Activated effector memory CD4-positive, alpha-beta T cell treated with Interleukin-2 at 50 U/mL for 16 hours (primary cell): Measurements from ENCODE around the gene RNF187.
A peak's percentile ranks its signal among the peaks of the same experiment; 100 is the strongest.
"Not testable (repeated sequence)": the region's sequence is repeated elsewhere in the genome, so short reads cannot be mapped to it uniquely, and the experiment has no call there.

Experiments used
- DNase-seq: peaks from one replicate; pipeline ENCODE4 v3.0.0-alpha.2; 2020

Gene RNF187

DNA sequence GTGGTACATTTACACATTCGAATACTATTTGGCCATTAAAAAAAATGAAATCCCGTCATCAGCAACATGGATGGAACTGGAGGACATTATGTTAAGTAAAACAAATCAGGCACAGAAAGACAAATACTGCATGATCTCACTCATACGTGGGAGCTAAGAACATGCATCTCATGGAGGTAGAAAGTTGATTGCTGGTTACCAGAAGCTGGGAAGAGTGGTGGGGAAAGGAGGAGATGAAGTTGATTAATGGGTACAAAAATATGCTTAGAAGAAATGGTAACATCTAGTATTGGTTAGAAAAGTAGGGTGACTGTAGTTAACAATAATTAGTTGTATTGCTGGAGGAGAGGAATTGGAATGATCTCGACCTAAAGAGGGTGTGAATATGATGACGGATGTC, 24.6 kb upstream of the RNF187 start:
- no peak for DNase-seq

GRCh38 chr1:228463009-228463558, 24.1 kb upstream of the RNF187 start:
- no peak for DNase-seq

GRCh38 chr1:228463559-228464455, 23.4 kb upstream of the RNF187 start:
- DNase-seq: peak; percentile 42

- peak; percentile 83 for DNase-seq
These were observed 22.6 kb upstream of the RNF187 start for GRCh38 chr1:228464487-228464983.

DNA sequence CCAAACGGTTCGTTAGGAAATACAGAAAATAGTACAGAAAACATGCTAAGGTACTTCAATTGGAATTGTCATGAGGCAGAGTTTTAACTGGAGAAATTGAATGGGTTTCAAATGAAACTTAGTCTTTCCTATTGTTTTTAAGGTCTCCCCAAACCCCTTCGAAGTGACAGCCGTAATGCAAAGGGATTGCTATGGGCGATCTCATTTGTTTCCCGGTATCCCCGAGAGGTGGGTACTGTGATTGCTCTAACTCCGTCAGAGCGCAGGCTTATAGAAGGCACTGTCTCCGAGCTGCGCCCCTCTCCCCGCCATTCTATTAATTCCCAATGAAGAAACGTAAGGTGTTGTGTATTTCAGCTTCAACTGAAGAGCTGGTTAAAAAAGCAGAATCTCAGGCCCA, 22.0 kb upstream of the RNF187 start:
- DNase-seq: no peak

DNA sequence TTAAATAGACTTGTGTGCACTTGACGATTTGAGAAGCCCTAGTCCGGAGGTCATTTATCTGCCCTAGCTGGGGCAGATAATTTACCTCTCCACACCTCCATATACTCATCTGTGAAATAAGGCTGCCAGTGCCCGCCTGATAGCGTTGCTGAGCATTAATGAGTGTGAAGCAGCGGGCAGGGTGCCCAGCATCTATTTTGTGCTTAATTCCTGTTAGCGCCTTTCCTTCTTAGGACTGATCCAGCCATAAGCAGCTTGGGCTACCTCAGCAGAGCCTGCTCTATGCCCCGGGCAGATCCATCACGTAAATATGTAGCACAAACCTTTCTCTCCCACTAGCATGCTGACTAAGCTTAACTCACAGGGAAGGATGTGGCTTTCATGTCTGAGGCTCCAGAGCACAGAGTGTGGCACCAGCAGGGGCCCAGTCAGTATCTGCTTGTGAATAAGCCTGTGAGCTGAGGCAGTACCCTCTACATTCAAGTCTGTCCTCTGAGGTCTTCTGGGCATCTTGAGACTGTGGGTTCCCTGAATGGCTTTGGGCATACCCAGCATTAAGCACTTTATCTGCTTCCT, 21.5 kb upstream of the RNF187 start:
- no peak for DNase-seq

DNA sequence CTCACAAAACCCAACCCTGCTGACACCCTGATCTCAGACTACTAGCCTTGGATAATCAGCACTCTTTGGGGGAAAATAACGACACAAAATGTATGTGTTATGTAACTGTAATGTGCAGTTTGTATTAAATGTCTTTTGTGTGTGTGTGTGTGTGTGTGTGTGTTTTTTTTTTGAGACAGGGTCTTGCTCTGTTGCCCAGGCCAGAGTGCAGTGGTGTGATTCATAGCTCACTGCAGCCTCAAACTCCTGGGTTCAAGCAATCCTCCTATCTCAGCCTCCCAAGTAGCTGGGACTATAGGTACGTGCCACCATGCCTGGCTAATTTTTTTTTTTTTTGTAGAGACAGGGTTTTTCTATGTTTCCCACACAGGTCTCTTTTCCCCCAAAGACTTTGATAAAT, 19.0 kb upstream of the RNF187 start:
- not testable (repeated sequence) for DNase-seq

DNA sequence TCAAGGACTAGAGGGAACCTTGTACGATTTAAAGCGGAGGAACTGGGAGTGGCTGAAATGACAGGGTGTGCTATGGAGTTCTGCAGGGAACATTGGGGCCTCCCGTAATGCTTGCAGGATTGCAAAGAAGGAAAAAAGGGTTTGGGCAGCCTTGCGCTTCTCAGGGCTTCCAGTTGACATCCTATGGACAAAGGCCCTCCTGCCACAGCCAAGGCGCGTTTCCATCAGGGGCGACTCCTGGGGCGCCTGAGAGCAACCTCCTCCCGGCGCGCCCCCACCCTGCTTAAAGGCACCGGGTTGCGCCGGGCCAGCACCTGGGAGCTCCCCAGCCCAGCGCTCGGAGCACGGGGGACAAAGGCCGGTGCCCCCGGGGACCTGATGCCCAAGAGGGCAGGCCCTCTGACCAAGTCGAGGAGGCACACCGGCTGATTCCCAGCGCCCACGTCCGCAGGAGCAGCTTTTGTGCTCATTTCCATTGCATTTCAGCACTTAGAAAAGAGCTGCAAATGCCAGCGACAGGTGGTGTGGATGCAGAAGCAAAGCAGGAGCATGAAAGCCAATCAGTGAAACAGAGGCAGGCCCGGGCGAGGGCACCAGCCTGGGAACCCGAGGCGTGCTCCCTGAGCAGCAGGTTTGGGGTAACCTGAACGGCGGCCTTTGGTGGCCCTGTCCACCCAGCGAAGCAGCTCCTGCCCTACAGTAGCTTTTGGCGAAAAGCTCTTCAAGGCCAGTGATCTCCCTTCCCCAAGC, 17.6 kb upstream of the RNF187 start:
- no peak for DNase-seq

DNA sequence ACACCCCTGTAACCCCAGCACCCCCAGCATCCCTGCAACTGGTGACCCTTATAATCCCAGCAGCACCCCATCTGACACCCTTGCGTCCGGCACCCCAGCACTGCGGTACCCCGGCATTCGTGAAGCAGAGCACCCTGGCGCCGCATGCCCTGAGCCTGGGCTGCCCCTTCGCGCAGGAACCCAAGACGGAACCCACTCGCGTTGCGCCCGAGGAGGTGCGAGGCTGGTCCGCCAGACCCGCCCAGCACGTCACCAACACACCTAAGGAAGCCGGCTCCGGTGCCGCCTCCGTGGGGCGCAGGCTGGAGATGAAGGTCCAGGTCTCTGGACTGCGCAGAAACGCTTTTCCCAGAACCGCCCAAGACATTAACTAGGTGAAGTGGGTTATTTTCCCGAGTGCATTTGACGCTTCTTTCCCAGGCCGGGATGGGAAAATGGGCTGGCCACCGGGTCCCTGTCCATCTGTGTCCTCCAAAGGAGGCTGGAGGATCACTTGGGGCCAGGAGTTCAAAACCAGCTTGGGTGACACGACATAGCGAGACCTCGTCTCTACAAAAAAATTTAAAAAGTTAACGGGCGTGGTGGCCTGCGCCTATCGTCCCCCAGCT, 15.9 kb upstream of the RNF187 start:
- no peak for DNase-seq

GRCh38 chr1:228471762-228472398, 15.3 kb upstream of the RNF187 start:
- no peak for DNase-seq

DNA sequence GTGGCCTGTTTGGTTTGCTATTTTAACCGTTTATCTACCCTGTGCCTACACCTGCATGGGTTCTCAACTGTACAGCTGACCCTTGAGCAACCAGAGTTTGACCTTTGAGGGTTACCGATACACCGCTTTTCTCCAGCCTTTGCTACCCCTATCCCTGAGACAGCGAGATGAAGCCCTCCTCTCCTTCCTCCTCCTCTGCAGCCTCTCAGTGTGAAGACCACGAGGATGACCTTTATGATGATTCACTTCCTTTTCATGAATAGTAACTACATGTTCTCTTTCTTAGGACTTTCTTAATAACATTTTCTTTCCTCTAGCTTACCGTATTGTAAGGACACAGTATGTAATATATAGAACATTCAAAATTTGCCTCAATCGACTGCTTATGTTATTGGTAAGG, 14.5 kb upstream of the RNF187 start:
- no peak for DNase-seq

- DNase-seq: no peak
These were observed 12.7 kb upstream of the RNF187 start for GRCh38 chr1:228474507-228474906.

GRCh38 chr1:228475812-228476211, 11.4 kb upstream of the RNF187 start:
- DNase-seq: no peak

GRCh38 chr1:228477263-228477662, 9.9 kb upstream of the RNF187 start:
- no peak for DNase-seq

- DNase-seq: no peak
These were observed 8.9 kb upstream of the RNF187 start for GRCh38 chr1:228478326-228478725.

GRCh38 chr1:228478912-228479711, 8.1 kb upstream of the RNF187 start:
- DNase-seq: no peak

- DNase-seq: no peak
These were observed 3.4 kb upstream of the RNF187 start for GRCh38 chr1:228483789-228484188.

- DNase-seq: peak; percentile 83
These were observed 416 bp upstream of the RNF187 start for GRCh38 chr1:228486596-228487335.

DNA sequence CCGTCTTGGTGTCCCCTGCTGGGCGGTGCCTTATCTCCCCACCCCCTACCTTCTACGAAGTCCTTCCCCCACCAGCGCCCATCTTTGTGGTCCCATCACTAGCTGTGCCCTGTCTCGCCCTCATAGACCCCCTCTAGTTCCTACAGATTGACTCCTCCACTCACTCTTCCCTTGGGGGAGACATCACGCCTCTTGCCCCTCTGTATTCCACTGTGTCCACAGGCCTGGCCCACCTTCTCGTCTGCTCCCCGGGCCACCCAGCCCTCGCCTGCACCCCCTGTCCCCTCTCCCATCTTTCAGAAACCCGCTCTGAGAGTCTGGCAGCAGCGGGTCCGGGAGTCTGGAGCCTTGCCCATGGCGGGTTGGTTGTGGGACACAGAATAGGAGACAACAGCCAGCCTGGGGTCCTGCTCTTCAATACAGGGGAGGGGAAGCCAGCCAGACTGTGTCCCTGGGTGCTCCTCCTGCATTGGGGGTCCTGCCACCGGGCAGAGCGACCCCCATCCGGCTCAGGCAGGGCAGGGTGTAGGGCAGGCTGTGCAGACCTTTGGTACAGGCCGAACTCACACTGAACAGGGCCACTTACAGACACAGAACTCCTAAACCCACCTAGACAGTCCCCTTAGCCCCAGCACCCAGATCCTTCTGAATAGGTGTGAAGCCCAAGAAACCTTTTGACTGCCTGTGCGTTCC, 1.1 kb downstream of the RNF187 start:
- no peak for DNase-seq
